Amygdala (tissue), 56 donors: ENCODE measurements around the gene OSTM1.
A peak's percentile ranks its signal among the peaks of the same experiment; 100 is the strongest.

Source experiments
- DNase-seq, 56 donors: peaks; one replicate each; lab custom pipeline; 2025; lab: John Stamatoyannopoulos, UW

OSTM1 gene

GRCh38 chr6:108074359-108075144 is at the start of gene OSTM1:
OSTM1 (minus strand) TSS chr6:108074741; CDS start chr6:108074651, 90 bp downstream.
- peak; percentile 25 to 93 (median 79) for DNase-seq

GRCh38 chr6:108123946-108124345 is 49.4 kb upstream of the OSTM1 start:
- no peak for DNase-seq

- peak in 1 of 56 donors; percentile 5 for DNase-seq
Measured at GRCh38 chr6:108123481-108123929, 49.0 kb upstream of the OSTM1 start.

GRCh38 chr6:108121612-108122011 is 47.1 kb upstream of the OSTM1 start:
- DNase-seq, result no peak

- DNase-seq, result peak in 10 of 56 donors; percentile 14 to 58 (median 32)
Measured at GRCh38 chr6:108120311-108120710, 45.8 kb upstream of the OSTM1 start.

- DNase-seq, result no peak
Measured at GRCh38 chr6:108119769-108120141, 45.2 kb upstream of the OSTM1 start.

GRCh38 chr6:108118810-108119768 is 44.5 kb upstream of the OSTM1 start:
- peak in 1 of 56 donors; percentile 5 for DNase-seq

GRCh38 chr6:108118359-108118724 is 43.8 kb upstream of the OSTM1 start:
- DNase-seq, result no peak

GRCh38 chr6:108117427-108118358 is 43.2 kb upstream of the OSTM1 start:
- DNase-seq, result peak in 2 of 56 donors; percentile 7 to 18

- DNase-seq, result no peak
Measured at GRCh38 chr6:108116546-108117426, 42.2 kb upstream of the OSTM1 start.

- DNase-seq, result peak in 3 of 56 donors; percentile 5 to 8 (median 8)
Measured at GRCh38 chr6:108115598-108116058, 41.1 kb upstream of the OSTM1 start.

GRCh38 chr6:108114841-108115597 is 40.5 kb upstream of the OSTM1 start:
- DNase-seq, result peak in 21 of 56 donors; percentile 10 to 59 (median 28)

GRCh38 chr6:108113557-108114519 is 39.3 kb upstream of the OSTM1 start:
- DNase-seq, result peak in 9 of 56 donors; percentile 4 to 56 (median 28)

- DNase-seq, result no peak
Measured at GRCh38 chr6:108108374-108108773, 33.8 kb upstream of the OSTM1 start.

- no peak for DNase-seq
Measured at GRCh38 chr6:108107102-108107501, 32.6 kb upstream of the OSTM1 start.

GRCh38 chr6:108106694-108107093 is 32.2 kb upstream of the OSTM1 start:
- no peak for DNase-seq

- DNase-seq, result no peak
Measured at GRCh38 chr6:108106261-108106660, 31.7 kb upstream of the OSTM1 start.
